Stimulated activated CD8-positive, alpha-beta memory T cell treated with anti-CD3 and anti-CD28 coated beads, Interleukin-15, amount 100 ng/mL, for 48 hours (primary cell): ENCODE data around the gene MAN1C1.
"Not testable (repeated sequence)": the region's sequence is repeated elsewhere in the genome, so short reads cannot be mapped to it uniquely, and the experiment has no call there.

Experiments
- DNase-seq, 2 donors: peaks; one replicate each; pipeline ENCODE4 v3.0.0-alpha.2; 2020; ENCODE audit warnings: low read depth in 2 of 2

Gene MAN1C1

DNA sequence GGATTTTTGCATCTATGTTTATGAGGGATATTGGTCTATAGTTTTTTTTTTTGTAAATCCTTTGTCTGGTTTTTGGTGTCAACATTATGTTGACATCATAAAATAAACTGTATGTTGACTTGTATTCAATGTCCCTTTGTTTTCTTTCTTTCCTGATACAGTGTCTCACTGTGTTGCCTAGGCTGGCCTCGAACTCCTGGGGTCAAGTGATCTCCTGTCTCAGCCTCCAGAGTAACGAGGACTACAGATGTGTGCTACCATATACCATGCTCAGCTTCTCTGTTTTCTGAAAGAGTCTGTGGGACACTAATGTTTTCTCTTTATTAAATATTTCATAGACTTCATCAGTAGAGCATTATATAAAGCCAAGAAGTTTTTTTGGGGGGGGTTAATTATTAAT, 18.3 kb downstream of the MAN1C1 start:
- no peak for DNase-seq

GRCh38 chr1:25636141-25636540, 19.6 kb downstream of the MAN1C1 start:
- not testable (repeated sequence) for DNase-seq

GRCh38 chr1:25640646-25641328, 24.2 kb downstream of the MAN1C1 start:
- no peak for DNase-seq

DNA sequence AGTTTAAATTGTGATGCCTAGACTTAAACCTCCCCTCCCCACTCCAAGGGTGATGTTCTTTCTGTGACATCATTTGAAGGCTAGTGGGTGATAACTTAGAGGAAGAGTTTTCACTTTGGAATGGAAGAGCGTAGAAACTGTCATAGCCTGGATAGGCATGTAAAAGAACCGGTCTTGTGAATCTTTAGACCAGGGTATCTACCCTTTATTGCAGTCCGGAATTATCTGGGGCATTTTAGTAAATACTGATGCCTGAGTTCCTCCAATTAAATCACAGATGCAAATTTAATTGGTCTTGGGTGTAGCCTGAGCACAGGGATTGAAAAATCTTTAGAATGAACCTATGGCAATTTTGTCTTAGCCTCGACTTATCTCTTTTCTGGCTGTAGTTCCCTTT, 24.7 kb downstream of the MAN1C1 start:
- no peak for DNase-seq

GRCh38 chr1:25641931-25642573, 25.5 kb downstream of the MAN1C1 start:
- DNase-seq = no peak

DNA sequence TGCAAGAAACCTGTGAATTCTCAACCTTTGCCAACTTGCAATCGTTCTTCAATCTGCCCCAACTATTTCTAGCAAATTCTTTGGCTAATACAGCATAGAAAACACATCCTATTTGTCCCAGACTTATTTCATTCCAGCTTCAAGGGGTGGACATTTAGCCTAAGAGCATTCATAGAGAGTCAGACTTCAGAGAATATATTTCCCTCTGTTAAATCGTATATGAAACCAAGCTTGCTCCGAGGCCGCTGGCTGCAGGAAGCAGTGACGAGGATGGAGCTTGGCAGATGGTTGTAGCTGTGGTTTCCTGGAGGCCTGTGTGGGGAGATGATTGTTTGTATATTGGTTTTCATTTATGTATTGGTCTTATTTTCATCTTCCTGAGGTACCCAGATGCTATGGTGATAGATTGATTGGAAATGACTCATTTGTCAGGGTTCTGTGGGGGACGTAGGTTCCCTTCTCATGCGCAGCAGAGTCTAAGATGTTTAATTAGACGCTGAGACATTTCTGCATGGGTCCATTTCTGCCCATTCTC, 26.1 kb downstream of the MAN1C1 start:
- DNase-seq = peak; percentile 60 to 63

DNA sequence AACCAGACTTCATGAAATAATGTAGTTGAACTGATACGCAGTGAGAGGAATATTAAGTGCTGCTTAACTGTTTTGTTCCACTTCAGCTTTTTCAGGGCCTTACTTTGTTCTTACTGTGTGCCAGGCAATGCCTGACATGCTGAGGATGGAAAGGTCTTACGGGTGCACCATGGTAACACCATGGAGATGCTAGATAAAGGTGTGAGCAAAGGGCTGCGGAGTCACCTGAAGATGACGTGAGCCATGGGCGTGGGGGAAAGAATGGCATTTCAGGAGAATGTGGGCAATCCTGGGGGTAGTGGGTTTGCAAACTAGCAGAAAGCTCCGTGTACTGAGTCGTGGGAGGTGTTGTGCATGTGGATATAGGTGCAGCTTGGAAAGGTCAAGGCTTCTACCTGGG, 27.3 kb downstream of the MAN1C1 start:
- DNase-seq = no peak

DNA sequence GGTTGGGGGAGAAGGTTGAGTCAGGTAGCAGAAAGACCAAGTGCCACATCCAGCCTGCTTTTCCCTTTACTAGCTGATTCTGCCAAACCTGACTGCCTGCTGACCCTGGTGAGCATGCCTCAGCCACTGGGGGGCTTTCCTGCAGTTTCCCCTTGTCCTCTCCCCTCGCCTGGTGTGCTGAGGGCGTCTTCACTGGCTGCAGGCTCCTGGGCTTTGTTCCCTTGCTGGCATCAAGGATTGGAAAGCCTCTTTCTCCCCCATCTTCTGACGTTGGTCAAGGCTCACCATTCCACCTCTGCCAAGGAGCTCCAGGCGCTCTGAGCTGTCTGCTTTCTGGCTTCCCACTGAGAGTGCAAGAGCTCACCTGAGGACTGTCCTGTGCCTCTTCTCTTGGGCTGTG, 28.4 kb downstream of the MAN1C1 start:
- DNase-seq = no peak

GRCh38 chr1:25645637-25646400, 29.2 kb downstream of the MAN1C1 start:
- DNase-seq = no peak

DNA sequence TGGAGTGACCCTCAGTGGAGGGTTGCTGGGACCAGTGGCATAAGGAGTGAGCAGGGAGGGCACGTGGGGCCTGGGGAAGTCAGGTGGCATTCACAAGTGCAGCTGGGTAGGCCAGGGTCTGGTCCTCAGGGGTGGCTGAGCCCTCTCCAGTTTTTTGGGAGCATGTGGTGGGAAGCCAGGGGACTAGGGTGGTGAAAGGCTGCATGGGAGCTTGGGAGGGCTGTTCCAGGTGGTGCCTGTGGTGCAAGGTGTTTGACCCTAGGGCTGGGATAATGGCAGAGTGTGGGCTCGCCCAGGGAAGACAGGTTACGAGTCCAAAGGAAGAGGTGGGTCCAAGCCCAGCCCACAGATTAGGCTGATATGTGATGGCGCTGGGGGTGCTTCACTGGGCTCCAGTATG, 30.5 kb downstream of the MAN1C1 start:
- DNase-seq = no peak

- DNase-seq = no peak
Measured at GRCh38 chr1:25647863-25648262, 31.3 kb downstream of the MAN1C1 start.

- no peak for DNase-seq
Measured at GRCh38 chr1:25648681-25649440, 32.3 kb downstream of the MAN1C1 start.

- no peak for DNase-seq
Measured at GRCh38 chr1:25649505-25650288, 33.1 kb downstream of the MAN1C1 start.

DNA sequence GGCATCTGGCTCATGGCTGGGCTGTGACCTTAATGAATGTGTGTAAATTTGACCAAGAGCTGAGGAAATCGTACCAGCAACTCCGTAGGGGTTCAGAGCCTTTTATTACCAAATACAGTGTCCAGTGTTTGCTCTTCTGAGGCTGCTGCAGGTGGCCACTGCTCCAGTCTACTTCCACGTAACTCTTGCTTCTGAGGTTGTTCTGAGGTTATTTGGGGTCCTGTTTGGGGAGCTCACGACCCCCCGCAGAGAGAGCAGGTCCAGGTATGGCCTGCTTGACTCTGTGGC, 33.6 kb downstream of the MAN1C1 start:
- DNase-seq = no peak

DNA sequence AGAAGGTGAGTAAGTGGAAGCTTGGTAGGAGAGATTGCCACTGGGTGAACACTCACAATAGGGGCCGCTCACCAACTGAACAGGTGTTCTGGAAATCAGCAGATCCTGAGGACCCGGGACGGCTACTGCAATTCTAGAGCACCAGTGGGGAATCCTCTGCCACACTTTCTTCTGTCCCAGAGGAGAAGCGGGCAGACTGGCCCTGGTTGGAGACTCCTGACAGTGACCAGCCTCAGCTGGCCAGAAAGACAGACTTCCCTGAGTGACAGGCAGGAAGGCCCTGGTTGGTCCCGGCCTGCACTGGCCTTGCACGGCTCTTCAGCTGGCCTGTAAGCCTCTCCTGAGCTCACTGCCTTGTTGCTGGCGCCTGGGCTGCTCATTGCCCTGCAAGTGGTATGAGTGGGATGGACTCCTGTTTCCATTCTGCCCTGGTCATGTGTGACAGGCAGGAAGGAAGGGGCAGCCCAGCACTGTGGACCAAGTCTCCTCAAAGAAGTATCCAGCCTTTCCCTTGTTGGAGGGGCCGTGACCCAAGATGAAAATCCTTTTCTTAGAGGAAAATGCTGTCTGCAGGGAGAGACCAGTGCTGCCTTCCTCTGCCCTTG, 34.5 kb downstream of the MAN1C1 start:
- DNase-seq = no peak

GRCh38 chr1:25651824-25652741, 35.5 kb downstream of the MAN1C1 start:
- no peak for DNase-seq

GRCh38 chr1:25653558-25653957, 37.0 kb downstream of the MAN1C1 start:
- DNase-seq = no peak

DNA sequence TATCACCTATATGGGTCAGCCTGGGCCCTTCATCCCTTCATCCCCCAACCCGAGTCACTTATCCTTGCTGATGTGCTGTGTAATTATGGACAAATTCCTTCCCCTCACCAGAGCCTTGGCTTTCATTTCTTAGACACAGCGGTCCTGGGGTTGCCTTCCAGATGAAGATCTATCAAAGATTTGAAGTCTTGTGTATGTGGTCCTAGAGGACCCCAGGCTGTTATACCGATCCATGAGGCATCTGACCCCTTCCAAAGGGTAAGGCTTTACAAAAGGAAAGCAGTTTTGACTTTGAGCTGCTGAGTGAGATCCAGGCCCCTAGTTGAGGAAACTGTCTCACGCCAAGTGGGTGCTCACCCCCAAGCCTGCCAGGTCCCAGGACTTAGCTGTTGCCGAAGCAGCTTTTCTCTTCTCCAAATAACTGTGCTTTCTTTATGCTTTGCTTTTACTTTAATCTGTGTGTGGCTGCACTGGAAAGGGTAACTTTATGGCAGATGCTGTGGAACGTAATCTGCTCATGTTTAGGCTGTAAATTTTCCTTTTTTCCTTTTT, 37.6 kb downstream of the MAN1C1 start:
- DNase-seq = no peak

GRCh38 chr1:25657121-25657882, 40.7 kb downstream of the MAN1C1 start:
- no peak for DNase-seq
